GM12878 (cell line): ENCODE measurements around the gene DAO.

Source experiments
- SUPT20H ChIP-seq: IDR thresholded peaks from 2 replicates; pipeline ENCODE4 v1.6.1; 2011; ENCODE audit warnings: low read depth, mild to moderate bottlenecking, low read length, moderate library complexity, borderline replicate concordance; ENCODE audit not compliant: control insufficient read depth
- TF ChIP-seq, protein P1 (sequence below), 3 experiments: IDR thresholded peaks in 2 of 3; conservative IDR thresholded peaks in 1 of 3; 2 replicates each; pipeline ENCODE4 v1.5.1; 2011; ENCODE audit warnings: low read depth in 3 of 3, low read length in 3 of 3, mild to moderate bottlenecking in 3 of 3, control low read depth in 2 of 3, moderate library complexity in 2 of 3, inconsistent platforms in 1 of 3, mixed read lengths in 1 of 3; ENCODE audit not compliant: control insufficient read depth in 2 of 3, insufficient read depth in 1 of 3; ENCODE audit errors: extremely low read depth in 1 of 3

DNA sequence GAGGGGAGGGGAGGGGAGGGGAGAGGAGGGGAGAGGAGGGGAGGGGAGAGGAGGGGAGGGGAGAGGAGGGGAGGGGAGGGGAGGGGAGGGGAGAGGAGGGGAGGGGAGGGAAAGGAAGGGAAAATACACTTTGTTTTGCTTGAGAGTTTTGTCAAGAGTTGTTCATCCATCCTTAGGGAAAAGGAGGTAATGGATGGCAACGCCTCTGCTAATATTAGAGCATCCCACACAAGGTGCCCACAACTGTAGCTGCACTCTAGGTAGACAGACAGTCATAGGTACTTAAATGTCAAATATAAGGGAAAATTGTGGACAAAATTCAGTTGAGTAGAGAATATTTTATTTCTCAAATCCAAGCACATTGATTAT lies 20.0 kb upstream of the DAO start:
- TF ChIP-seq, protein P1, sequence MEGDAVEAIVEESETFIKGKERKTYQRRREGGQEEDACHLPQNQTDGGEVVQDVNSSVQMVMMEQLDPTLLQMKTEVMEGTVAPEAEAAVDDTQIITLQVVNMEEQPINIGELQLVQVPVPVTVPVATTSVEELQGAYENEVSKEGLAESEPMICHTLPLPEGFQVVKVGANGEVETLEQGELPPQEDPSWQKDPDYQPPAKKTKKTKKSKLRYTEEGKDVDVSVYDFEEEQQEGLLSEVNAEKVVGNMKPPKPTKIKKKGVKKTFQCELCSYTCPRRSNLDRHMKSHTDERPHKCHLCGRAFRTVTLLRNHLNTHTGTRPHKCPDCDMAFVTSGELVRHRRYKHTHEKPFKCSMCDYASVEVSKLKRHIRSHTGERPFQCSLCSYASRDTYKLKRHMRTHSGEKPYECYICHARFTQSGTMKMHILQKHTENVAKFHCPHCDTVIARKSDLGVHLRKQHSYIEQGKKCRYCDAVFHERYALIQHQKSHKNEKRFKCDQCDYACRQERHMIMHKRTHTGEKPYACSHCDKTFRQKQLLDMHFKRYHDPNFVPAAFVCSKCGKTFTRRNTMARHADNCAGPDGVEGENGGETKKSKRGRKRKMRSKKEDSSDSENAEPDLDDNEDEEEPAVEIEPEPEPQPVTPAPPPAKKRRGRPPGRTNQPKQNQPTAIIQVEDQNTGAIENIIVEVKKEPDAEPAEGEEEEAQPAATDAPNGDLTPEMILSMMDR (IDR thresholded peaks at IDR 0.05 in 2 of 3, conservative IDR thresholded peaks at IDR 0.05 in 1 of 3; ENCODE audit: control insufficient read depth in 2 of 3, extremely low read depth in 1 of 3, insufficient read depth in 1 of 3, low read depth in 3 of 3, low read length in 3 of 3): no peak
- TF ChIP-seq SUPT20H: no peak
